Adipocyte (in vitro differentiated cells): Measurements from ENCODE around the gene SPON2.

ENCODE experiments used
- DNase-seq: peaks from one replicate; pipeline ENCODE4 v3.0.0-alpha.2; 2015; ENCODE audit warnings: low read depth
- H3K27me3 ChIP-seq: replicated peaks from 2 replicates; pipeline ENCODE4 v1.7.0; 2013; ENCODE audit warnings: mild to moderate bottlenecking, low read length, moderate library complexity; ENCODE audit not compliant: control insufficient read depth, insufficient read depth
- H3K36me3 ChIP-seq: 2 replicates; pipeline ENCODE4 v1.7.0; 2013; ENCODE audit warnings: low read length, mild to moderate bottlenecking, moderate library complexity; ENCODE audit not compliant: control insufficient read depth, insufficient read depth, severe bottlenecking
- H3K4me1 ChIP-seq: 2 replicates; pipeline ENCODE4 v1.7.0; 2013; ENCODE audit warnings: mild to moderate bottlenecking, low read length, moderate library complexity; ENCODE audit not compliant: control insufficient read depth, insufficient read depth
- H3K4me3 ChIP-seq: 2 replicates; pipeline ENCODE4 v1.7.0; 2013; ENCODE audit warnings: mild to moderate bottlenecking, low read length, moderate library complexity
- H3K9ac ChIP-seq: 2 replicates; pipeline ENCODE4 v1.7.0; 2013; ENCODE audit warnings: mild to moderate bottlenecking, low read length, moderate library complexity
- H3K9me3 ChIP-seq: 2 replicates; pipeline ENCODE4 v1.7.0; 2013; ENCODE audit warnings: mild to moderate bottlenecking, low read length, moderate library complexity; ENCODE audit not compliant: control insufficient read depth

The SPON2 gene

DNA sequence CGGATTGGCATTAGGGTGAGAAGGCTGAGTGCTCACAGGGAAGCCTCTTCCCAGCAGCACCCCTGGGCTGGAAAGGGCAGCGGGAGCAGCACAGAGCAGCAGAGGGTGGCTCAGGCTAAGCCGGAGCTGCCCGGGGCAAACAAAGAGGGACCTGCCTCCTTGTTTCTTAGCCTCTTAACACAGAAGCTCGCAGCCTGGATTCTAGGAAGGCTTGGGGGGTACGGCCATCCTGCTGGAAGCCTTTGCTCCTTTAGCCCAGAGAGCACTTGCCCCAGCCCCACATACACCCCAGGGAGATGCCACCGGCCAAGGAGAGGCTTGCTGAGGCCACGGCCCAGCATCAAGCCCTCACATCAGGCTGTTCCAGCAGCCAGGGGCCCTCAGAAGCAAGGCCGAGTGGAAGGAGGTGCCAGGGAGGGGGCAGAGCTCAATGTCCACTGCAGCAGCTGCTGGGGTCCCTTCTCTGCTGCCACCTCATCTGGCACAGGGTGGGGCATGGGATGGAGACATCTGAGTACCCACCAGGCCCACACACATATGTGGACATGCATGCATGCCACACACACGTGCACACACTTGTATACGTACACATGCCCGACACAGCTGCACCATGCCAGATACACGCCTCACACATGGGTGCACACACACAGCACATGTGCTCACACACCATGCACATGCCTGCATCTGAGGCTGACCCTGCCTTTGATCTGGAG is 20.3 kb upstream of the SPON2 start:
- Histone ChIP-seq H3K9ac (peak overlapping the region; percentile 79), H3K27me3 (no peaks in the 10 kb centered on the region), H3K4me1 (peaks cover 39% of the 10 kb centered on the region), H3K4me3 (peak overlapping the region; percentile 12), H3K36me3 (peaks cover 5% of the 10 kb centered on the region), H3K9me3 (no peaks in the 10 kb centered on the region)
- no peak for DNase-seq

DNA sequence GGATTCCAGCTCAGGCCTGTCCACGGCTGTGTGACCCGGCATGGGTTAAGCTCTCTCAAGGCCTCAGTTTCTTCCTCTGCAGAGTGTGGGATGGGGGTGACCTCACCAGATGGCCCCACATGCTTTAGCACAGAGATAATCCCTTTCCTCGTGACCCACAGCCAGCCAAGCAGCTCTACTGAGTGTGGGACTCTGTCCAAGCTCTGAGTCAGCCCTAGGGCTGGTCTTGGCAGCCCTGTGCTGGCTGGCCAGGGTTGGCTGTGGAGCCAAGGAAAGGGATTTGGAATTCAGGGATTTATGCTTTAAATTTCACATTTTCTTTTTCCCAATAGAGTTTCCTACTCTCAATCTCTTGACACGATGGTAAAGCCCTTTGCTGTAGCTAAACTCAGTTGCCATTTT is 19.7 kb upstream of the SPON2 start:
- Histone ChIP-seq H3K27me3 (no peaks in the 10 kb centered on the region), H3K9ac (peak overlapping the region; percentile 79), H3K36me3 (peaks cover 4% of the 10 kb centered on the region), H3K4me3 (peak overlapping the region; percentile 12), H3K9me3 (no peaks in the 10 kb centered on the region), H3K4me1 (peaks cover 41% of the 10 kb centered on the region)
- DNase-seq, result peak; percentile 97

DNA sequence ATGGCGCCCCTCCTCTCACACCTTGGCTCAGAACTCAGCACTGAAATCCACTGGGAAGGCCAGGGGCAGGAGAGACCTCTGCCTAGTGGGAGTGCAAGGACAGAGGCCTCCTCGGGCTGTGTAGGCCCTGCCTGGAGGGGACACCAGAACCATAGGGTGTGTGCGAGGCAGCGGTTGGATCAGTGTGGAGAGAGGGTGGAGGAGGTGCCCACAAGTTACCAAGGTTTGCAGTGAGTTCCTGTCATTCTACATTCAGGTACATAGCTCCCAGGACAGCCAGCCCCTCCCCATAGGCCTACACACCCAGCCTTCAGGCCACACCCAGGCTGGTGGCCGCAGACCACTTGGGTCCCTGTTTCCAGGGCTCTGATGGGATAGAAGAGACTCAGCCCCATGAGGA is 19.2 kb upstream of the SPON2 start:
- Histone ChIP-seq H3K9ac (peak overlapping the region; percentile 59), H3K36me3 (no peaks in the 10 kb centered on the region), H3K9me3 (no peaks in the 10 kb centered on the region), H3K27me3 (no peaks in the 10 kb centered on the region), H3K4me1 (peaks cover 45% of the 10 kb centered on the region), H3K4me3 (peak overlapping the region; percentile 9)
- DNase-seq, result no peak

DNA sequence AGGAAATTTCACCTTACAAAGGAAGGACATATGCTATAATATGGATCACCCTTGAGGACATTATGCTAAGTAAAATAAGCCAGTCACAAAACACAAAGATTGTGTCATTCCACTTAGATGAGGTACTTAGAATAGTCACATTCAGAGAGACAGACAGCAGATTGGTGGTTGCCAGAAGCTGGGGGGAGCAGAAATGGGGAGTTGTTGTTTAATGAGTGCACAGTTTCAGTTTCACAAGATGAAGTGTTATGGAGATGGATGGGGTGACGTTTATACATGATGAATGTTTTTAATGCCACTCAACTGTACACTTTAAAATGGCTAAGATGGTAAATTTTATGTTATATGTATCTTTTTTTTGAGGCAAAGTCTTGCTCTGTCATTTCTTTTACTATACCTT is 14.8 kb upstream of the SPON2 start:
- Histone ChIP-seq H3K4me1 (peaks cover 36% of the 10 kb centered on the region), H3K36me3 (no peaks in the 10 kb centered on the region), H3K9me3 (peaks cover 6% of the 10 kb centered on the region), H3K27me3 (no peaks in the 10 kb centered on the region), H3K4me3 (no peak overlapping the region), H3K9ac (no peak overlapping the region)
- no peak for DNase-seq

DNA sequence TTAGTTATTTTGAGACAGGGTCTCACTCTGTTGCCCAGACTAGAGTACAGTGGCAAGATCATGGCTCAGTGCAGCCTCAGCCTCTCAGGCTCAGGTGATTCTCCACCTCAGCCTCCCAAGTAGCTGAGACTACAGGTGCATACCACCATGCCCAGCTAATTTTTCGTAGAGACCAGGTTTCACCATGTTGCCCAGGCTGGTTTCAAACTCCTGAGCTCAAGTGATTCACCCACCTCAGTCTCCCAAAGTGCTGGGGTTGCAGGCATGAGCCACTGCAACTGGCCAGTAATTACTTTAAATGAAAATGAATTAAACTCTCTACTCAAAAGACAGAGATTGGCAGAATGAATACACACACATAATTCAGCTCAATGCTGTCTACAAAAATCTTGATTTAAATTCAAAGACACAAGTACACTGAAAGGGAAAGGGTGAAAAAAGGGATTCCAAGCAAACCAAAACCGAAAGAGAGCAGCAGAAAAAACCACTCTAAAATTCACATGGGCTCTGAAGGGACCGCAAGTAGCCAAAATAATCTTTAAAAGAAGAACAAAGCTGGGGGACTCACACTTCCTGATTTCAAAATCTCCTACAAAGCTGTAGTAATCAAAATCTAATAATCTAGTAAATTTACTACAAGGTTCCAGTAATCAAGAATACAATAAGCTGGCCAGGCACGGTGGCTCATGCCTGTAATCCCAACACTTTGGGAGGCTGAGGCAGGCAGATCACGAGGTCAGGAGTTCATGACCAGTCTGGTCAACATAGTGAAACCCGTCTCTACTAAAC is 11.8 kb upstream of the SPON2 start:
- H3K4me3 ChIP-seq, result peak overlapping the region; percentile 71
- H3K36me3 ChIP-seq, result no peaks in the 10 kb centered on the region
- peaks cover 18% of the 10 kb centered on the region for H3K9me3 ChIP-seq
- H3K27me3 ChIP-seq, result no peaks in the 10 kb centered on the region
- H3K4me1 ChIP-seq, result peaks cover 17% of the 10 kb centered on the region
- H3K9ac ChIP-seq, result peak overlapping the region; percentile 63
- no peak for DNase-seq

DNA sequence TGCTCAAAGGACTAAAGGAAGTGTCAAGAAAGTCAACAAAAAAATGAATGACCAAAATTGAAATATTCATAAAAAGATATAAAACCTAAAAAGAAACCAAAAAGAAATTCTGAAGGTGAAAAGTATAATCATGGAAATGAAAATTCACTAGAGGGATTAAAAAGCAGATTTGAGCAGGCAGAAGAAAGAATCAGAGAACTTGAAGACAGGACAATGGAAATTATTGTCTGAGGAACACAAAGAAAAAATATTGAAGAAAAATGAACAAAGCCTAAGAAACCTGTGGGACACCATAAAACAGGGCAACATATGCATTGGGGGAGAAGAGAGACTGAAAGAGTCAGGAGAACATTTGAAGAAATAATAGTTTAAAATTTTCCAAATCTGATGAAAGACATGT is 9.9 kb upstream of the SPON2 start:
- Histone ChIP-seq H3K9ac (no peak overlapping the region), H3K27me3 (no peaks in the 10 kb centered on the region), H3K4me1 (peaks cover 17% of the 10 kb centered on the region), H3K36me3 (no peaks in the 10 kb centered on the region), H3K4me3 (no peak overlapping the region), H3K9me3 (peaks cover 18% of the 10 kb centered on the region)
- no peak for DNase-seq

DNA sequence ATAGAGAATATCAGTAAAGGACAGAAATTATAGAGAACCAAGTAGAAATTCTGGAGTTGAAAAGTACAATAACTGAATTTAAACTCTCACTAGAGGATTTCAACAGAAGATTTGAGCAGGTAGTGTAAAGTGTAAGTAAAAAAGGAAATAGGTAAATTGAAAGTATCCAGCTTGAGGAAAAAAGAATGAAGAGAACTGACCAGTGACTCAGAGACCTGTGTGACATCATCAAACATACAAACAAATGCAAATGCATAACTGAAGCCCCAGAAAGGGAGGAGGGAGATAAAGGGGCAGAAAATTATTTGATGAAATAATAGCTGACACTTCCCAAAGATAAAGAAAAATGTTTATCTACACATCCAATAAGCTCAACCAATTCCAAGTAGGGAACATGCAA is 8.3 kb upstream of the SPON2 start:
- Histone ChIP-seq H3K4me1 (peaks cover 11% of the 10 kb centered on the region), H3K9me3 (peaks cover 18% of the 10 kb centered on the region), H3K9ac (no peak overlapping the region), H3K27me3 (no peaks in the 10 kb centered on the region), H3K4me3 (no peak overlapping the region), H3K36me3 (no peaks in the 10 kb centered on the region)
- no peak for DNase-seq

DNA sequence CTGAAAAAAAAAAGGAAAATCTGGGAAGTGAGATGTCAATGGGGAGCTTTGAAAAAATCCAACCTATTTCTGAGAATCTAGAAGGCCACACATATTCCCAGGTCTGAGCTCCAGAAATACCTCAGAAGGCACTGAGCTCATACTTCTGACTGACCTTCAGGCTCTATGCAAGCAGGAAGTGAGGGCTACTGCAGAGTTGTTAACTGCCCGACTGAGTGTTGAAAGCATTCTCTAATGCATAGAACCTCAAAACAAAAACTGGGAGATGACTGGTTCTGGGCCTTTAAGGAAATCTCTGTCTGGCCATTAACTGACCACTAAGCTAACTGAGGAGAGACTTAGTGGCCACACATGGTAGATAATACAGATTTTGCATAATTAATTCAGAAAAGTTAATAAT is 7.6 kb upstream of the SPON2 start:
- H3K9me3 ChIP-seq, result peaks cover 18% of the 10 kb centered on the region
- H3K36me3 ChIP-seq, result no peaks in the 10 kb centered on the region
- DNase-seq, result no peak
- no peaks in the 10 kb centered on the region for H3K27me3 ChIP-seq
- no peak overlapping the region for H3K9ac ChIP-seq
- peaks cover 11% of the 10 kb centered on the region for H3K4me1 ChIP-seq
- H3K4me3 ChIP-seq, result no peak overlapping the region

DNA sequence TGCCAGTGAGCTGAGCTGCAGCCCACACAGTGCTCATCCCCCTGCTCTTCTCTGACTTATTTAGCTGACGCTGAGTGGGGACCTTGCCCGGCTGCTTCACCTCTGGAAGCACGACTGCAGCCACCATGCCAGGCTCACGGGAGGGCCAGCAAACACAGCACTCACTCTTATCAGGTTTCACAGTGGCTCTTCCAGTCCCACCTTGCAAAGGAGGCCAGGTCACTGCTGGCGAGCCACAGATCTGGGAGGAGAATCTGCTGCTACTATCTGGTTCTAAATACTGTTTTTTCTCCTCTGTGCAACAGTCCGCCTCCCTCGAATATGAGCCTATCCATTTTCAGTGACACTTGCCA is 6.7 kb upstream of the SPON2 start:
- Histone ChIP-seq H3K9ac (no peak overlapping the region), H3K4me3 (no peak overlapping the region), H3K4me1 (peaks cover 5% of the 10 kb centered on the region), H3K9me3 (peaks cover 18% of the 10 kb centered on the region), H3K36me3 (no peaks in the 10 kb centered on the region), H3K27me3 (no peaks in the 10 kb centered on the region)
- DNase-seq, result no peak

DNA sequence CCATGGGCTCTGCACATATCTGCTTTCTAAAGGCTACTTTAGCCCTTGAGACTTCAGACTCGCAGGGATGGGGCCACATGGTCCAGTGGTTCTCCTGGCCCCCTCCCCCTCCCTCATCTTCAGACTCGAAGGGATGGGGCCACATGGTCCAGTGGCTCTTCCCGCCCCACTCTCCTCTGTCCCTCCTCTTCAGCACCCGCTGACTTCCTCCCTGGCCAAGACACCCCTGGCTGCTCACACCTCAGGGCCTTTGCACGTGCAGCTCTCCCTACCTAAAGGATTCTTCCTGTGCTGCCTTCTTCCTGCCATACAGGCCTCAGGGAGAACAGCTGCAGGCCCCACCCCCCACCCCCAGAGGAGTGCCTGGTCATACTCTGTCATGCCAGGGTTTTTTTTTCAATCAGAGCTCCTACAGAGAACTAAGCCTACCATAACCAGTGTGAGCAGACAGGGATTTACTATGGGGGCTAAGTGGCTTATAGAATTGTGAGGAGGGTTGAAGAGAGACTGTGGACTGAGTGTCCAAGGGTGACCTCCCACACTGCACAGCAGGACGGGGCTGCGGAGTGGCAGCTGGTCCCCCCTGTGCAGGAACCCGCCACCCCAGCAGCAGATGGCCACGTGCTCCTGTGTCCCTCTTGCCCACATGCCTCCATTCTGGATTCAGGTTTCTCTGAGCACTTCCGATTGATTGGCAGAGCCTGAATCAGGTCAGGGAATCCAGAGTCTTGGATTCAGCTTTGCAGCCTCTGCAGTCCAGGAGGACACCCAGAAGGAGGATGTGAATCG is 6.1 kb upstream of the SPON2 start:
- peaks cover 18% of the 10 kb centered on the region for H3K9me3 ChIP-seq
- no peaks in the 10 kb centered on the region for H3K27me3 ChIP-seq
- no peak overlapping the region for H3K4me3 ChIP-seq
- H3K9ac ChIP-seq, result no peak overlapping the region
- H3K36me3 ChIP-seq, result no peaks in the 10 kb centered on the region
- H3K4me1 ChIP-seq, result peaks cover 7% of the 10 kb centered on the region
- no peak for DNase-seq
